NCI-H1694 (cell line): Measurements from ENCODE around the gene PPM1H.
"Not testable (repeated sequence)": the region's sequence is repeated elsewhere in the genome, so short reads cannot be mapped to it uniquely, and the experiment has no call there.

Source experiments
- DNase-seq: peaks from one replicate; lab custom pipeline; 2025; lab: John Stamatoyannopoulos, UW

PPM1H gene, protein sequence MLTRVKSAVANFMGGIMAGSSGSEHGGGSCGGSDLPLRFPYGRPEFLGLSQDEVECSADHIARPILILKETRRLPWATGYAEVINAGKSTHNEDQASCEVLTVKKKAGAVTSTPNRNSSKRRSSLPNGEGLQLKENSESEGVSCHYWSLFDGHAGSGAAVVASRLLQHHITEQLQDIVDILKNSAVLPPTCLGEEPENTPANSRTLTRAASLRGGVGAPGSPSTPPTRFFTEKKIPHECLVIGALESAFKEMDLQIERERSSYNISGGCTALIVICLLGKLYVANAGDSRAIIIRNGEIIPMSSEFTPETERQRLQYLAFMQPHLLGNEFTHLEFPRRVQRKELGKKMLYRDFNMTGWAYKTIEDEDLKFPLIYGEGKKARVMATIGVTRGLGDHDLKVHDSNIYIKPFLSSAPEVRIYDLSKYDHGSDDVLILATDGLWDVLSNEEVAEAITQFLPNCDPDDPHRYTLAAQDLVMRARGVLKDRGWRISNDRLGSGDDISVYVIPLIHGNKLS

DNA sequence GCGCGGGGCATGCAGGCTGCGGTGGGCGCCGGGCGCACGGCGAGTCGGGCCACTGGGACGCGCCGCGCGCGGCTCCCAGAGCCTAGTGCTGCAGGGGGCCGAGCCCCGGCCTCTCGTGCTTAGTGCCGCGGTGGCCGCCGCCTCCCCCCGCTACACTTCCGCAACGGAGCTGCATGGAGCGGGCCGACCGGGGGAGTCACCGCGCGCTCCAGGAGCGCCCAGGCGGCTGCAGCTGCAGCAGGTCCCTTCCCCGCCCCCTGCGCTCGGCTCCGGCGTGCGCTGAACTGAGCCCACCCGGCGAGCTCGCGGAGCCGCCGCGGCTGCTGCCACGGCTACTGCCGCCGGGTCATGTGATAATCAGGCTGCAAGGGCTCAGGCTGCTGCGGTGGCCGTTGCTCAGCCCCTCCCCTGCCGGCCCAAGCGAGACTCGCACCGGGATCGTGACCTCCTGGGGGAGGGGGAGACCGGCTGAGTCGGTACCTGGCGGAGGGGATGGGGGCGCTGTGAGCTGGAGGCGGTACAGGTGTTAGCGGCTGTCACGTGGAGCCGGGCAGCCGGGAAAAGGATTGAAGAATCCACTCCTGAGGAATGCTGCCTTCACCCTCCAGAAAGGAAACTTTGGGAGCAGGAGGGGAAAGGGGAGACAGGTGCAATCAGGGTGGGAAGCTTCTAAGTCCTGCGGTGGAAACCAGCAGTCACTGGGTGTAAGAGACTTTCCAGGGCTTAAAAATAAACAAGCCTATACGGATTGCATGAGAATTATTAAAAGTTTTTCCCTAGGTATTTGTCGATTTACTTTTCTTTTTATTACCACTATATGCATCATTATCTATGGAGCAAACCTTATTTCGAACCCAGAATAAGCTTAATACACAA lies at the start of gene PPM1H:
Gene PPM1H, minus strand, starts transcription at position 352 of the 876 bp plus-strand sequence. CDS start 414 bp downstream, outside the sequence.
- DNase-seq = peak; percentile 26

DNA sequence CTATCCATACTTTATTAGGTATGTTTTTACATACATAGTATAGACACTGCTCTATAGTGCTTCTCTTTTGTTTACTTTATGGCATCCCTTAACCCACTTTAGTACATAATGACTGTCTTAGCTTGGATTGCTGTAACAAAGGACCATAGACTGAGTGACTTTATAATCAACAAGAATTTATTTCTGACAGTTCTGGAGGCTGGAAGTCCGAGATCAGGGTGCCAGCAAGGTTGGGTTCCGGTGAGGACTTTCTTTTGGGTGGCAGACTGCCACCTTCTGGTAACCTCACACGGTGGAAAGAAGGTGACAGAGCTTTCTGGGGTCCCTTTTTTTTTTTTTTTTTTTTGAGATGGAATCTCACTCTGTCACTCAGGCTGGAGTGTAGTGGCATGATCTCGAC lies 48.6 kb upstream of the PPM1H start:
- DNase-seq = no peak

DNA sequence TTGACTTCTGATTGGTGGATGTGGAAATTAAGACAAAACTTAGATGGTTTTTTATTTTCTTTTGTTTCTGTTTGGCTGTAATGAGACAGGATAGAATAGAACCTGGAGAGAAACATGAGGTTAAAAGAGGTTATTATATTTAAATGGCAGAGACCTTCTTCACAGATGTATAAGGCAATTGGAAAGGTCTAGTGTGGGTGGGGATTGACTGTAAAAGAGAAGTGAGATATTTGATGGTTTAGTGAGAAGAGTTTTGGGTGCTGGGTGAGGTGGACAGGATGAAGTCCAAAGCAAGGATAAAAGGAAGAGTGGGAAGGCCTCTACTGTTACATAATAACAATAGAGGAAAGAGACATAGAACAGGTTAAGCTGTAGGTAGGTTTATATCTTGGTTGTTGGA lies 43.8 kb upstream of the PPM1H start:
- DNase-seq = no peak

DNA sequence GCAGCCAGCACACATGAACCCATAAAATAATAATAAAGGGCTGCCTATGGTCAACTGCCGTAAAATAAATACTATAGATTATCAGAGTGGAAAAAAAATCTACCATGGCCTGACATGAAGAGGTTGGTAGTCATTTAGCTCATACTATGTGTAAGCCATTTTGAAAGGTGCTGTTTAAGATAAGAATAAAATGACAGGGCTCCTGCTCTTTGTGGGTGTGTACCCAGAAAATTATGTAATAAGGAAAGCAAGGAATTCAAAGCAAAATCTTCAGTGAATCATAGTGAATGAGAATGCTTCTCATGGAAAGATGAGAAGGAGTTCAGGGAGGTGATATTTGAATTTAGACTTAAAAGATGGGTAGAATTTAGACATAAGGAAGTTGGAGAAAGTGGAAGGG lies 42.9 kb upstream of the PPM1H start:
- no peak for DNase-seq

DNA sequence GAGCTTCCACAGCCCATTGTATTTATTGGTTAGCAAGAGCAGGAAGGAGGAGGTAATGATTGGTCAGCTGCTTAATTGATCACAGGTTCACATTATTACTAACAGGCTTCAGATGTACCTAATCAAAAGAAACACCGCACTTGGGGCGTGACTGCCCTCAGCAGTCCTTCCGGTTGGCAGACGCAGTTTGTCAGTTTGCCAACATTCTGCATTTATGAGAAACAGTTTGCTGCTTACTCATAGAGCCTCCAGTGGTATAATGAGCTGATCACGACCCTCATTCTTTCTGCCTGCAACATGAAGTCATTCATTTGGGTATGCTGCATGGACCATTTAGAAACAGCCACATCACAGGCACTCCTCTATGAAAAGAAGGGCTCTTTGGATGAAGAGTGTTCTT lies 42.5 kb upstream of the PPM1H start:
- DNase-seq = no peak

DNA sequence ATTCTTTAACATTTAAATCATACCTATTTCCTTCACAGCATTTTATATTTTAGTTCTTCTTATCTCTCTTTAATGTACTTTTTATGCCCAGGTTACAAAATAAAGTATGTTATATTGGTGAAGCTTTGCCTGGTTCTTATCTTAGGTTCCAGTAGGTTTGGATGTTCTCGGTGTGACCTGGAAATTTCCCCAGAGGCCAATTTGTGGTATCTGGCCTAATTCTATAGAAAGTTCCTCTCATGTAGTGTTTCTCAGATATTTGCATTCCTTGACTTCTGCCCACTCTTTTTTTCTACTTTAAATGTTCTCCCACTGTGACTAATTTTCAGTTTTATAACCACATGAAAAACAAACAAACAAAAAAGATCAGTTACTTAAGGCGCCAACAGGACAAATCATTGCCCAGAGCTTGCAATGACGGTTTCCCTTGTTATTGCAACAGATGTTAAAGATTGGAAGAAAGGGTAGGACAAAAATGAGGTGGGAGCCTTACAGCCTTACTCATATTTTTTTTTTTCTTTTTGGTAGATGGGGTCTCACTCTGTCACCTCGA lies 41.2 kb upstream of the PPM1H start:
- DNase-seq = no peak

DNA sequence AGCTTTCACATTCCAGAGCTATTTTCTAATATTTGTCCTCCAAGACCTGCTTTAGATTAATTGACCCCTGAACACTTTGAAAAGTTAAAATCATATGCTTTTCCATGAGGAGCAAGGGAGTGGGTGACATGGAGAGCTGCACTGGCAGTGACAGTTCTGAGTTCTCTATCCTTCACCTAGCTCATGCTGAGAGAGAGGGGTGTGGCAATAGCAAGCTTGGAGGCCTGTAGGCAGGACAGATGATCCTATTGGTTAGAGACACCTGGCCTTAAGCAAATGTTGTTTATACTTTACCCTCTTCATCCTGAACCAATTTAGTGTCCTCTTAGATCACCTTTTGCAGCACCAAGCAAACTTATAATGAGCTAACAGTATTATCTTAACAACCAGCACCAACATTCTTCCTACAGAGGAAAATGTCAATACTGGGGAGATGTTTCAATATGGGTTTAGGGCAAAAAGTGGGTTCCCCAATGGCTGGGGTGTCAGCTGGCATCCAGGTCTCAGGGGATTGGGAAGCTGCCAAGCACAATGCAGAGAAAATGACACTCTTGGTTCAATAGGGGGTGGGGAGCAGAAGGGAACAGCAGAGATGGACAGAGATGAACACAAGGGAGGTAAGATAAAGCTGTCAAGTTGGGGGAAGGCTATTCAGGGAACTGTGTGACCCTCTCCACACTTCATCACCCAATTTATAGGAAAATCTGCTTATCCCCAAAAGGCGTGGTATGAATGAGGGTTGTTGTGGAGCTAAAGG lies 37.0 kb upstream of the PPM1H start:
- no peak for DNase-seq

DNA sequence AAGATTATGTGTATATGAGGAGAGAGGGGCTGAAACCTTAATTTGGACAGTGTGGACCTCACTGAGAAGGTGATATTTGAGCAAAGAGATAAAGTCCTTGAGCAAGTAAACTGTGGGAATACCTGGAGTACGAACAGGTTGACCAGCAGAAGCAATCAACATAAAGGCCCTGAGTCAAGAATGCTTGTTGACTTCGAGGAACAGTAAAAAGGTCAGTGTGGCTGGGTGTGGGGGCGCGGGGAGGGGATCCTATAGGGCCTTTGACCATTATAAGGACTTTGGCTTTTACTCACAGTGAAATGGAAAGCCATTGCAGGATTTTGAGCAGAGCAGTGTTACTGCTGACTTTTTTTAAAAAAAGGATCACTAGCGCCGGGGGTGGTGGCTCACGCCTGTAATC lies 34.7 kb upstream of the PPM1H start:
- DNase-seq = no peak

DNA sequence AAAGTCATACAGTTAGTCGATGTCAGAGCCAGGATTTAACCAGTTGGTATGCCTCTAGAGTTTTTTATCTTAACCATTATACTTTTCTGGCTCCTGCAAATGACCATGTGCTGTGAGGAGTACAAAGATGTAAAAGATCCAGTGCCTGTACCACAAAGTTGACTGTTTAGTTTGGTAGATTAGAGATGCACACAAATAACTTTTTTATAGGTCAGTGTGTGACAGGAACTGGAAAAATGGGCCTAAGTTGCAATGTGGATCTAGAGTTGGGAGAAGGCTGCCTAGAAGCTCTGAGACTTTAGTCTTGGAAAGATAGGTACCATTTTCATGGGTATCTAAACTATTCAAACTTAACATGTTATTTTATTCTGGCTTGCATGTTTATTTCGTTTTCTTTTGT lies 32.8 kb upstream of the PPM1H start:
- DNase-seq = no peak

DNA sequence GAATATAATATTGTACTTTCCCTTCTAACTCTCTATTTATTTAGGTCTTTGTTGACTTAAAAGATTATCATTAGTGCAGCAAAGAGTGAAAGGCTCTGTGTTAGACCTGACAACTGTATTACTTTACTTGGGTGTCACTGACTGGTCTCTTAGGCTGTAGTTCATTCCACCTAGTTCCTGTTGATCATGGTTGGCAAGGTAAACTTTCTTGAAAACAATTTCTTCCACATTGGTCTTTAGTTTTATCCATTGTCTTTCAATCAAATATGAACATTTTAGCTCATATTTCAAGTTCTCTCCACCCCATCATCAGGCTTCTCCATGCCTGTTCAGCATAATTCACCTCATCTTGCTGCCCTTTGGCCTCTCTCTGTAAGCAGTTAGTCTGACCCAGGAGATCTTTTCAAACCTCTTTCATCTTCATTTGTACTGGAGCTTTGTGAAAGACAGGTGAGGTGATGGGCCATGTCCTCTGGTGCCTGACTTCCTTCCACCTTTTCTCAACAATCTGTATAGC lies 32.1 kb upstream of the PPM1H start:
- DNase-seq = no peak

DNA sequence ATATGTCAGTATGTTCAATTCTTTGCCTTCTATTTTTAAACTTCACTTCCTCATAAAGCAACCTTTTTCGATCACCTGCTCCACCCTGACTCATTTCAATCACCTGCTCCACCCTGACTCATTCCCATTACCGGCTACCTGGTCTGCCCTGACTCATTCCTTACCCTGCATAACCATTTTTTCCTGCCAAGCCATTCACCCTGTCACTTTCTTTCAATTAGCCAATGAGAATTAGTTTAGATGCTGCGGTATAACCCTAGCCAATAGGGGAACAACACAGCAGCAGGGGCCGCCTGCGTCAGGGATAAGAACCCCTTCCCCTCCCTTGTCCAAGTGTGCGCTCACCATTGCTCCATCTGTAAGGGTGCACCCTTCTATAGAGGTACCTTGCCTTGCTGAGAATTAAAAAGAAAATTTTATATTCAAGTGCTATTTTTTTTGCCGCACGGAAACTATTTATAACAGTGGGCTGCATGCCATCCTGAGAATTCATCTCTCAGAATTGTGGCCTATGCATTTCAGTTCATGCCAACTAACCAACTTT lies 31.6 kb upstream of the PPM1H start:
- DNase-seq = not testable (repeated sequence)

DNA sequence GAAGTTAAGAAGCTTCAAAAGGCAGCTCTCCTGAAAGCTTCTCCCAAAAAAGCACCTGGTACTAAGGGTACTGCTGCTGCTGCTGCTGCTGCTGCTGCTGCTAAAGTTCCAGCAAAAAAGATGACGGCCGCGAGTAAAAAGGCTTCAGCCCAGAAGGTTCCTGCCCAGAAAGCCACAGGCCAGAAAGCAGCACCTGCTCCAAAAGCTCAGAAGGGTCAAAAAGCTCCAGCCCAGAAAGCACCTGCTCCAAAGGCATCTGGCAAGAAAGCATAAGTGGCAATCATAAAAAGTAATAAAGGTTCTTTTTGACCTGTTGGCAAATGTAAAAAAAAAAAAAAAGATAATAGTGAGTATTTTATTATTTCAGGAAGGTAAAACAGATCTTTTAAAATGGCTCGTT lies 30.8 kb upstream of the PPM1H start:
- DNase-seq = not testable (repeated sequence)

DNA sequence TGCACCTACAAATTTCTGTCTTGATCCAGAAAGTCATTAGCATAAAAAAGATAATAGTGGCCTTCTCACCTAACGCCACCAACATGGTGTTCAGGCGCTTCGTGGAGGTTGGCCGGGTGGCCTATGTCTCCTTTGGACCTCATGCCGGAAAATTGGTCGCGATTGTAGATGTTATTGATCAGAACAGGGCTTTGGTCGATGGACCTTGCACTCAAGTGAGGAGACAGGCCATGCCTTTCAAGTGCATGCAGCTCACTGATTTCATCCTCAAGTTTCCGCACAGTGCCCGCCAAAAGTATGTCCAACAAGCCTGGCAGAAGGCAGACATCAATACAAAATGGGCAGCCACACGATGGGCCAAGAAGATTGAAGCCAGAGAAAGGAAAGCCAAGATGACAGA lies 30.3 kb upstream of the PPM1H start:
- not testable (repeated sequence) for DNase-seq

DNA sequence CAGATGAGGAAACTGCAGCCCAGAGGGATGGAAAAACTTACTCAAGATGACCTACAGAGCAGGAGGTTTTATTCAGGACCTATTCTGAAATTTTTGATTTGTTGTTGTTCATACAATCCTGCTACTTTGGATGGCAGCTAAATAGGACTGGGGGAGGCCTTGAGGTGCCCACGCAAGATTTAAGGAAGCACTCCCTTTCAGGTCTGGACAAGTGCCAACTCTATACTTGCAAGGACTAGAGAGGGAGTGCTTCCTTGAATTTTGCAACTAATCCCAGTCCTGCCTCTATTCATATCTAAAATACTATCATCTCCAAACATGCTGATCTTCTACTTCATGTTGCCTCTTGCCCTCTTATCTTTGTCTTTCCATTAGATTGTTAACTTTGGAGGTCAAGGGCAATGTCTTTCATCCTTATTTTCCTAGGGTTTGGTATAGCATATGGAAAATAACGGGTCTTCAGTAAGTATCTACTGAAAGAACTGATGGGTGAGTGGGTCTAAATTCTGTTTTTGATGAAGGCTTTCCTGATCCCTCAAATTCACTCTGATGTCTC lies 28.6 kb upstream of the PPM1H start:
- no peak for DNase-seq

DNA sequence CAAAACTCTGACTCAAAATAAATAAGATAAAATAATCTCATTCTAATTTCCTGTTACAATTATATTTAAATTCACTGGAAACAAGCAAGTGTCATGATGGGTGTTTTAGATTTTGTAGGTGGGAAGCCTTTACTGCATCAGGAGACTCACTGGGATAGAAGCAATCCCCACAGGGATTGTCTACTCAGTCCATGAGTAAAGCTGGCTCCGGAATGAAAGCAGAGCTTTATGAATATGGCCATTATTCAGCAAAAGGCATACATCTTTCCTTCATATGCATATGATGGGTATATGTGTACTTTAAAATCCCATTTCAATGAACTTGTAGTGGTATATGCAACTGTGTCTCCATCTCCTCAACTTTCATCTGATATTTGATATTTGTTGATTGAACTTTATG lies 25.4 kb upstream of the PPM1H start:
- DNase-seq = no peak

DNA sequence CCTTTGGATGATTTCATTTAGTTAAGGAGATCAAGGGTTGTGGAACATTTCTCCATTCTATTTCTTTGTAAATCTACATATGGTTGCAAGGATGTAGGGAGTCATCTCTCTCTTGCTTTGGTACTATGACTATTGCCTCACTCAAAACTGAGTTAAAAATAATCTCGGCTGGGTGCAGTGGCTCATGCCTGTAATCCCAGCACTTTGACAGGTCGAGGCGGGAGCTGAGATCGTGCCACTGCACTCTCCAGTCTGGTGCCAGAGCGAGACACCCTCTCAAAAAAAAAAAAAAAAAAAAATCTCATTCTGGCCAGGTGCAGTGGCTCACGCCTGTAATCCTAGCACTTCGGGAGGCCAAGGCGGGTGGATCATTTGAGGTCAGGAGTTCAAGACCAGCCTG lies 24.8 kb upstream of the PPM1H start:
- no peak for DNase-seq

DNA sequence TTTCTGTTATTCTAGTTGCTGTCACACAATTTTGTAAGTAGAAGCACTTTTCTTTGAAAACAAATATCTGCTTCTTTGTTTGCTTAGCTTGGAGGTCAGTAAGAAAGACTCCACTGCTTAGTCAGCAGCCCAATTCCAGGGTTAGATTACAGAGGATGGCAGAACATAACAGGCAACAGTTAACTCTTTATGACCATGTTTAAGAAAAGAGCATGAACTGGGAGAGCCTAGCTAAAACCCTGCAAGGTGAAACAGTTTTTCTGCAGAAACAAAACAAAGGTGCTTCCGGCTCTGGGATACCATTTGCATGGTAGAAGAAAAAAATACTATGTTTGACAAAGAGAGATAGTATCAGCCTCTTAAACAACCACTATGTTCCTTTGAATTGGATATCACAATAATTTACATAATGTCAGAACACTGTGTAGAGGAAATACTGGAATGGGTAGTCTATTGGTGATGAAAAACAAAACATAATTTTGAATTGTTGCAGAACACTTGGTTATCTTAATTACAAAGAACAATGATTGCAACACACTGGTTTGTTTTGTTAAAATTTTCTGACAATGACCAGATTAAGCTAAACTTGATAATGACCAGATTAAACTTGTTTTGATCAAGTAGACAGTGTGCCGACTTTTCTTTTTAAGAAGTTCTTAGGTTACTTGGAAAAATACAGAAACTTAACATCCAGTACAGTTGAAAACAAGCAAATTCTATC lies 22.4 kb upstream of the PPM1H start:
- DNase-seq = no peak

DNA sequence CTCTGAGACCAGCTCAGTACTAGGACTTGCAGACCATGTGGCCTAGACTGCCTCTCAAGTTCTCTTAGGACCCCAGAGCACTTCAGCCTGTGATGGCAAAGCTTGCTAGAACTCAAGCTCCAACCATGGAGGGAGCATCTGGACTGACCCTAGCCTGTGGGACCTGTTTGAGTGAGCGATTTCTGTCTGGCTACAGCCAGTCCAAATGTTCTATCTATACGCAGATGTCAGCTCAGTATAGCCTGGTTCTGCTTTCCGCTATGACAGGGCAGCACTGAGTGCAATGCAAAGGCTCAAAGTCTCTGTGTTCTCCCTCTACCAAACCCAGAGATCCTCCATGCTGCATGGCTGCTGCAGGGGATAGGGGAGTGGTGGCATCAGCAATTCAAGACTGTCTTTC lies 20.7 kb upstream of the PPM1H start:
- no peak for DNase-seq

DNA sequence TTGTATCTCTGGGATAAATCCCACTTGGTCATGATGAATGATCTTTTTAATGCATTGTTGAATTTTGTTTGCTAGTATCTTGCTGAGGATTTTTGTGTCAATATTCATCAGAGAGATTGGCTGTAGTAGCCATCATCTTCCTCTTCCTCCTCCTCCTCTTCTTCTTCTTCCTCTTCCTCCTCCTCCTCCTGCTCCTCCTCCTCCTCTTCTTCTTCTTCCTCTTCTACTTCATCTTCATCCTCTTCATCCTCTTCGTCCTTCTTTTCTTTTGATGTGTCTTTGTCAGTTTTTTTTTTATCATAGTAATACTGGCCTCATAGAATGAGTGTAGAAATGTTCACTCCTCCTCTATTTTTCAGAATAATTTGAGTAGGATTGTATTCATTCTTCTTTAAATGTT lies 15.4 kb upstream of the PPM1H start:
- DNase-seq = no peak

DNA sequence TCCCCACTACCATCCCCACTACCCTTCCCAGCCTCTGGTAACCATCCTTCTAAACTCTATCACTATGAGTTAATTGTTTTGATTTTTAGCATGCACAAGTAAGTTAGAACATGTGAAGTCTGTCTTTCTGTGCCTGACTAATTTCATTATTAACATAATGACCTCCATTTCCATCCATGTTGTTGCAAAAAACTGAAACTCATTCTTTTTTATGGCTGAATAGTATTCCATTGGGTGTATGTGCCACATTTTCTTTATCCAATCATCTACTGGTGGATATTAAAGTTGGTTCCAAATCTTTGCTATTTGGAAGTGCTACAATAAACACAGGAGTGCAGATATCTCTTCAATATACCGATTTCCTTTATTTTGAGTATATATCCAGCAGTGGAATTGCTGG lies 13.2 kb upstream of the PPM1H start:
- no peak for DNase-seq
